HCT116 (cell line): ENCODE results near the gene NUDT16L1. TPM values are rescaled to one million over a fixed set of nuclear protein-coding genes. Genes with fewer than 3 reads are reported as not detected.

ENCODE experiments used
- ATAC-seq: fragments of 200-7000 bp; cut with Tn5 transposase; 2 replicates; pipeline ENCODE4 v1.9.1; 2020; ENCODE audit warnings: mild to moderate bottlenecking, moderate library complexity
- BruUV-seq: library from RNA; stranded (reverse); fragments of 400-500 nt; replicated peaks from 2 replicates; lab custom pipeline; 2021; lab: Mats Ljungman, UMichigan
- CTCF ChIA-PET: fragments of 300-600 bp; sonication (Branson Sonifier 250); formaldehyde crosslinking; loops from one replicate; lab custom pipeline; 2021; ENCODE audit warnings: antibody characterized with exemption; lab: Charles Lee
- POLR2A ChIA-PET: fragments of 300-600, 350-600 bp; sonication (Branson Sonifier 250); formaldehyde crosslinking; loops from one replicate; lab custom pipeline; 2021; ENCODE audit warnings: antibody characterized with exemption; lab: Charles Lee
- RAD21 ChIA-PET, 2 experiments: fragments of 300-600 bp; sonication (Branson Sonifier 250); formaldehyde crosslinking; loops; one replicate each; lab custom pipeline; 2023; ENCODE audit warnings: low total read pairs in 2 of 2; ENCODE audit not compliant: uncharacterized antibody in 2 of 2, unreplicated experiment in 2 of 2, low non-redundant PET in 1 of 2; lab: Charles Lee
- DNase-seq: peaks from one replicate; pipeline ENCODE4 v3.0.0-alpha.2; 2010; ENCODE audit warnings: low read depth, low spot score
- H2AFZ ChIP-seq: fragments of 200-600 bp; shearing (Covaris generic), sonication (generic); 2 replicates; pipeline ENCODE4 v1.6.1; 2017; ENCODE audit warnings: low read depth, mixed run types, mixed read lengths, antibody characterized with exemption, low read length; ENCODE audit not compliant: poor library complexity, severe bottlenecking
- H3K27ac ChIP-seq: 2 replicates; pipeline ENCODE4 v1.5.1; 2012; ENCODE audit warnings: low read depth, low read length
- H3K27me3 ChIP-seq: fragments of 200-600 bp; sonication (generic); 2 replicates; pipeline ENCODE4 v1.6.1; 2016; ENCODE audit warnings: mixed run types, low read length, mixed read lengths; ENCODE audit not compliant: insufficient read depth
- H3K36me3 ChIP-seq, 2 experiments: fragments of 200-500 bp in 1 of 2; fragments of 200-600 bp in 1 of 2; sonication (Bioruptor generic) in 1 of 2; sonication (generic) in 1 of 2; 2 replicates each; pipeline versions ENCODE4 v1.5.1 to v1.6.1; 2014 to 2016; ENCODE audit warnings: low read length in 2 of 2, inconsistent platforms in 1 of 2, mixed read lengths in 1 of 2, mixed run types in 1 of 2; ENCODE audit not compliant: insufficient read depth in 2 of 2, control insufficient read depth in 1 of 2
- H3K4me1 ChIP-seq, 2 experiments: fragments of 200-600 bp in 1 of 2; sonication (generic) in 1 of 2; 2 replicates each; pipeline versions ENCODE4 v1.5.1 to v1.6.1; 2012 to 2017; ENCODE audit warnings: low read length in 2 of 2, inconsistent platforms in 1 of 2, mild to moderate bottlenecking in 1 of 2, mixed read lengths in 1 of 2, mixed run types in 1 of 2, moderate library complexity in 1 of 2; ENCODE audit not compliant: insufficient read depth in 2 of 2, control insufficient read depth in 1 of 2
- H3K4me2 ChIP-seq: fragments of 200-600 bp; sonication (generic); 2 replicates; pipeline ENCODE4 v1.6.1; 2017; ENCODE audit warnings: mixed run types, low read length, mixed read lengths
- H3K4me3 ChIP-seq, 2 experiments: fragments of 200-600 bp in 1 of 2; sonication (generic) in 1 of 2; replicated peaks in 1 of 2; 2 replicates each; pipeline ENCODE4 v1.5.1; 2011 to 2016; ENCODE audit warnings: low read length in 2 of 2, control low read depth in 1 of 2, low read depth in 1 of 2, mild to moderate bottlenecking in 1 of 2, mixed read lengths in 1 of 2, mixed run types in 1 of 2
- H3K79me2 ChIP-seq: fragments of 200-600 bp; sonication (generic); 2 replicates; pipeline ENCODE4 v1.6.1; 2017; ENCODE audit warnings: mild to moderate bottlenecking, mixed run types, low read length, moderate library complexity, mixed read lengths; ENCODE audit not compliant: insufficient read depth
- H3K9ac ChIP-seq: fragments of 200-600 bp; sonication (generic); 2 replicates; pipeline ENCODE4 v1.6.1; 2016; ENCODE audit warnings: low read length, mixed read lengths
- H3K9me2 ChIP-seq: fragments of 200-600 bp; sonication (generic), shearing (Covaris generic); 2 replicates; pipeline ENCODE4 v1.6.1; 2017; ENCODE audit warnings: mixed run types, mild to moderate bottlenecking, moderate library complexity; ENCODE audit not compliant: insufficient read depth
- H3K9me3 ChIP-seq, 2 experiments: fragments of 200-500 bp in 1 of 2; fragments of 200-600 bp in 1 of 2; sonication (Bioruptor generic) in 1 of 2; sonication (generic) in 1 of 2; 2 replicates each; pipeline ENCODE4 v1.6.1; 2014 to 2017; ENCODE audit warnings: low read length in 2 of 2, mixed read lengths in 2 of 2, inconsistent platforms in 1 of 2, low read depth in 1 of 2, mild to moderate bottlenecking in 1 of 2, mixed run types in 1 of 2, moderate library complexity in 1 of 2; ENCODE audit not compliant: control insufficient read depth in 1 of 2, insufficient read depth in 1 of 2
- H4K20me1 ChIP-seq: fragments of 200-600 bp; sonication (generic), shearing (Covaris generic); 2 replicates; pipeline ENCODE4 v1.6.1; 2017; ENCODE audit warnings: mixed run types, mild to moderate bottlenecking, moderate library complexity; ENCODE audit not compliant: insufficient read depth
- ATF3 ChIP-seq: IDR thresholded peaks from 2 replicates; pipeline ENCODE4 v1.6.1; 2012
- CBX3 ChIP-seq: IDR thresholded peaks from 2 replicates; pipeline ENCODE4 v1.6.1; 2012; ENCODE audit warnings: low read depth
- CTCF ChIP-seq, 3 experiments: fragments of 200-600 bp in 1 of 3; sonication (generic) in 1 of 3; IDR thresholded peaks in 2 of 3; conservative IDR thresholded peaks in 1 of 3; 2 replicates each; pipeline ENCODE4 v1.5.1; 2012 to 2017; ENCODE audit warnings: low read depth in 2 of 3, low read length in 2 of 3, antibody characterized with exemption in 1 of 3, borderline replicate concordance in 1 of 3, control low read depth in 1 of 3, mild to moderate bottlenecking in 1 of 3, mixed read lengths in 1 of 3, mixed run types in 1 of 3, moderate library complexity in 1 of 3; ENCODE audit not compliant: insufficient read depth in 1 of 3
- ELF1 ChIP-seq: IDR thresholded peaks from 2 replicates; pipeline ENCODE4 v1.6.1; 2012; ENCODE audit warnings: low read depth, borderline replicate concordance
- EZH2 ChIP-seq: fragments of 200-600 bp; sonication (generic); IDR thresholded peaks from 2 replicates; pipeline ENCODE4 v1.6.1; 2017; ENCODE audit warnings: antibody characterized with exemption, mixed run types
- EZH2phosphoT487 ChIP-seq: fragments of 200-600 bp; IDR thresholded peaks from 2 replicates; pipeline ENCODE4 v1.6.1; 2018; ENCODE audit warnings: antibody characterized with exemption, borderline replicate concordance
- FOSL1 ChIP-seq: IDR thresholded peaks from 2 replicates; pipeline ENCODE4 v1.6.1; 2012; ENCODE audit warnings: low read depth
- JUND ChIP-seq: IDR thresholded peaks from 2 replicates; pipeline ENCODE4 v1.6.1; 2012
- POLR2AphosphoS5 ChIP-seq: IDR thresholded peaks from 2 replicates; pipeline ENCODE4 v1.6.1; 2011; ENCODE audit warnings: mild to moderate bottlenecking, low read depth, low read length, moderate library complexity
- RAD21 ChIP-seq: IDR thresholded peaks from 2 replicates; pipeline ENCODE4 v1.6.1; 2012; ENCODE audit warnings: low read depth, mild to moderate bottlenecking
- SIN3A ChIP-seq: IDR thresholded peaks from 2 replicates; pipeline ENCODE4 v1.6.1; 2012; ENCODE audit warnings: low read depth
- SRF ChIP-seq: IDR thresholded peaks from 2 replicates; pipeline ENCODE4 v1.6.1; 2012; ENCODE audit warnings: low read depth
- TCF7L2 ChIP-seq: IDR thresholded peaks from 2 replicates; pipeline ENCODE4 v1.7.0; 2011; ENCODE audit warnings: borderline replicate concordance, inconsistent platforms; ENCODE audit not compliant: insufficient read depth, insufficient read length; ENCODE audit errors: extremely low read depth
- ZBTB33 ChIP-seq: IDR thresholded peaks from 2 replicates; pipeline ENCODE4 v1.6.1; 2011; ENCODE audit warnings: mild to moderate bottlenecking, low read length, moderate library complexity; ENCODE audit not compliant: insufficient replicate concordance; ENCODE audit errors: extremely low read depth
- ZFX ChIP-seq: fragments of 450-650 bp; IDR thresholded peaks from 2 replicates; pipeline ENCODE4 v1.6.1; 2017
- ZNF274 ChIP-seq: fragments of 200-500 bp; sonication (Bioruptor generic); IDR thresholded peaks from 2 replicates; pipeline ENCODE4 v1.6.1; 2014; ENCODE audit warnings: mild to moderate bottlenecking, low read depth, low read length, inconsistent platforms
- intact Hi-C: fragments of 100-400 bp; cut with micrococcal nuclease; formaldehyde crosslinking; loops from 2 replicates; pipeline ENCODE4 v1.10.0; 2022
- total RNA-seq: library from RNA; stranded (reverse); gene quantifications from one replicate; pipeline ENCODE4 v1.2.1, GENCODE V29; 2021; ENCODE audit not compliant: unreplicated experiment

NUDT16L1 gene
- total RNA-seq, 1 experiment from 2014 or later, result 23.4 TPM

GRCh38 chr16:4685776-4686496 lies 7.4 kb upstream of the NUDT16L1 start:
- intact Hi-C loops, result no loop called here
- H3K4me2 ChIP-seq, result no peak overlapping the region
- no peaks in the 10 kb centered on the region for H3K27me3 ChIP-seq
- H3K4me3 ChIP-seq, result no peak overlapping the region
- H3K9me3 ChIP-seq, result no peaks in the 10 kb centered on the region
- POLR2A ChIA-PET, result no interaction called here
- no TSS peak for BruUV-seq
- H3K9me2 ChIP-seq, result no peaks in the 10 kb centered on the region
- no peaks in the 10 kb centered on the region for H4K20me1 ChIP-seq
- RAD21 ChIA-PET, result no interaction called here
- no peaks in the 10 kb centered on the region for H3K79me2 ChIP-seq
- ATAC-seq (no peak), DNase-seq (no peak)
- no peak overlapping the region for H3K9ac ChIP-seq
- H2AFZ ChIP-seq, result no peak overlapping the region
- no peak for TF ChIP-seq RAD21
- no peaks in the 10 kb centered on the region for H3K4me1 ChIP-seq
- no peak overlapping the region for H3K27ac ChIP-seq
- H3K36me3 ChIP-seq, result peaks cover 0 to 7% of the 10 kb centered on the region in 2 experiments; a peak in 1 of 4 replicates
- CTCF ChIA-PET, result no interaction called here

GRCh38 chr16:4686497-4687210 lies 6.7 kb upstream of the NUDT16L1 start:
- H3K4me1 ChIP-seq, result no peaks in the 10 kb centered on the region
- TF ChIP-seq ZBTB33 (no peak), ZNF274 (no peak), FOSL1 (no peak), EZH2phosphoT487 (no peak), JUND (no peak), ELF1 (no peak), POLR2AphosphoS5 (no peak), EZH2 (no peak), CTCF (IDR thresholded peaks at IDR 0.05 in 2 of 3, conservative IDR thresholded peaks at IDR 0.05 in 1 of 3; ENCODE audit: borderline replicate concordance in 1 of 3, insufficient read depth in 1 of 3, low read depth in 2 of 3, low read length in 2 of 3) (no peak), TCF7L2 (no peak), SRF (no peak), CBX3 (no peak), ZFX (no peak), ATF3 (no peak), SIN3A (no peak)

More at GRCh38 chr16:4686497-4687210, 6.7 kb upstream of the NUDT16L1 start:
- intact Hi-C loops, result no loop called here
- Histone ChIP-seq H3K9me2 (no peaks in the 10 kb centered on the region), H3K9me3 (no peaks in the 10 kb centered on the region), H3K27ac (no peak overlapping the region), H4K20me1 (no peaks in the 10 kb centered on the region), H3K79me2 (no peaks in the 10 kb centered on the region), H2AFZ (no peak overlapping the region), H3K4me2 (no peak overlapping the region), H3K27me3 (no peaks in the 10 kb centered on the region), H3K9ac (no peak overlapping the region), H3K4me3 (no peak overlapping the region), H3K36me3 (peaks cover 0 to 7% of the 10 kb centered on the region in 2 experiments; a peak in 1 of 4 replicates)
- CTCF ChIA-PET, result no interaction called here
- RAD21 ChIA-PET, result no interaction called here
- ATAC-seq (no peak), DNase-seq (no peak)
- BruUV-seq, result no TSS peak
- POLR2A ChIA-PET, result no interaction called here
